SH-SY5Y (cell line): ENCODE results near the gene TMEM109.

Experiments used
- GATA2 ChIP-seq: IDR thresholded peaks from 2 replicates; pipeline ENCODE4 v1.6.1; 2011; ENCODE audit warnings: mild to moderate bottlenecking, low read depth, low read length
- GATA3 ChIP-seq: IDR thresholded peaks from 2 replicates; pipeline ENCODE4 v1.6.1; 2011; ENCODE audit warnings: low read depth, mild to moderate bottlenecking, low read length, moderate library complexity

- no peak for TF ChIP-seq GATA3
- TF ChIP-seq GATA2: no peak
Measured at GRCh38 chr11:60921777-60922335, 7.9 kb downstream of the TMEM109 start.
